Tibial nerve (tissue), 4 donors: ENCODE data around the gene EGFR. TPM values are rescaled to one million over a fixed set of nuclear protein-coding genes. Genes with fewer than 3 reads are reported as not detected.

Source experiments
- DNase-seq, 2 donors: peaks; one replicate each; pipeline ENCODE4 v3.0.0-alpha.2; 2019; ENCODE audit warnings: low spot score in 2 of 2
- H3K27ac ChIP-seq, 4 donors: fragments of 200-600 bp; sonication (generic) in 3 of 4; one replicate each; pipeline ENCODE4 v1.5.1; 2017 to 2019; ENCODE audit warnings: mild to moderate bottlenecking in 1 of 4
- H3K27me3 ChIP-seq, 2 donors: fragments of 200-600 bp; sonication (generic) in 1 of 2; one replicate each; pipeline versions ENCODE4 v1.5.1 to v1.6.0; 2017 to 2019
- H3K36me3 ChIP-seq, 3 donors: fragments of 200-600 bp; sonication (generic); one replicate each; pipeline ENCODE4 v1.5.1; 2018 to 2019
- H3K4me1 ChIP-seq, 4 donors: fragments of 200-600 bp; sonication (generic) in 3 of 4; one replicate each; pipeline ENCODE4 v1.5.1; 2017 to 2019
- H3K4me3 ChIP-seq, 4 donors: fragments of 200-600 bp; sonication (generic) in 3 of 4; one replicate each; pipeline ENCODE4 v1.5.1; 2017 to 2019; ENCODE audit warnings: mild to moderate bottlenecking in 1 of 4, moderate library complexity in 1 of 4
- H3K9me3 ChIP-seq, 4 donors: fragments of 200-600 bp; sonication (generic) in 3 of 4; one replicate each; pipeline ENCODE4 v1.5.1; 2017 to 2019
- CTCF ChIP-seq, 5 experiments: fragments of 200-600 bp in 3 of 5; fragments of 450-650 bp in 2 of 5; sonication (generic) in 3 of 5; IDR thresholded peaks; one replicate each; pipeline ENCODE4 v1.5.1; 2016 to 2019; ENCODE audit warnings: antibody characterized with exemption in 5 of 5, mild to moderate bottlenecking in 3 of 5, moderate library complexity in 2 of 5
- EP300 ChIP-seq, 2 donors: sonication (generic); formaldehyde crosslinking; IDR thresholded peaks; one replicate each; pipeline ENCODE4 v1.6.1; 2017; ENCODE audit warnings: antibody characterized with exemption in 2 of 2, mild to moderate bottlenecking in 1 of 2
- POLR2A ChIP-seq, 2 donors: fragments of 450-650 bp; IDR thresholded peaks; one replicate each; pipeline ENCODE4 v1.6.1; 2017; ENCODE audit warnings: antibody characterized with exemption in 2 of 2, mild to moderate bottlenecking in 2 of 2, moderate library complexity in 2 of 2
- WGBS, 2 donors: methylation state at CpG; one replicate each; pipeline ENCODE4 v1.1.5; 2018; 5-methylcytosine and 5-hydroxymethylcytosine counted together
- total RNA-seq, 4 donors: library from RNA; depleted of rRNA; stranded (reverse); fragments of >200 nt; gene quantifications; one replicate each; pipeline ENCODE4 v1.1.0, GENCODE V29; 2016

EGFR gene
- total RNA-seq, 4 donors from 2014 or later, result 72.3 to 136 (median 127) TPM

- H3K36me3 ChIP-seq, result peaks cover 0 to 30% (median 0%) of the 10 kb centered on the region in 3 donors
- no peak overlapping the region for H3K27ac ChIP-seq
- DNase-seq, result no peak
- H3K9me3 ChIP-seq, result no peaks in the 10 kb centered on the region
- H3K4me3 ChIP-seq, result no peak overlapping the region
- no peaks in the 10 kb centered on the region for H3K27me3 ChIP-seq
- TF ChIP-seq CTCF (IDR thresholded peaks at IDR 0.05), result no peak
- TF ChIP-seq POLR2A (IDR thresholded peaks at IDR 0.05), result no peak
- TF ChIP-seq EP300 (IDR thresholded peaks at IDR 0.05), result no peak
- 86 to 90% methylated on average over 19 of the region's 19 CpGs for WGBS, 2 donors
- H3K4me1 ChIP-seq, result peaks cover 0 to 43% (median 13%) of the 10 kb centered on the region in 4 donors
Measured at GRCh38 chr7:55180963-55181542, 162.2 kb downstream of the EGFR start.

GRCh38 chr7:55181762-55182161, 162.9 kb downstream of the EGFR start:
- H3K27me3 ChIP-seq, result no peaks in the 10 kb centered on the region
- H3K36me3 ChIP-seq, result peaks cover 0 to 30% (median 0%) of the 10 kb centered on the region in 3 donors
- no peaks in the 10 kb centered on the region for H3K9me3 ChIP-seq
- no peak overlapping the region for H3K27ac ChIP-seq
- no peak overlapping the region for H3K4me3 ChIP-seq
- TF ChIP-seq POLR2A (IDR thresholded peaks at IDR 0.05), result no peak
- TF ChIP-seq EP300 (IDR thresholded peaks at IDR 0.05), result no peak
- no peak for TF ChIP-seq CTCF (IDR thresholded peaks at IDR 0.05)
- H3K4me1 ChIP-seq, result peaks cover 0 to 51% (median 13%) of the 10 kb centered on the region in 4 donors
- 91 to 93% methylated on average over 4 of the region's 4 CpGs for WGBS, 2 donors
- no peak for DNase-seq

GRCh38 chr7:55183897-55184296, 165.1 kb downstream of the EGFR start:
- Histone ChIP-seq H3K27ac (no peak overlapping the region), H3K27me3 (no peaks in the 10 kb centered on the region), H3K4me1 (peaks cover 5 to 48% (median 11%) of the 10 kb centered on the region in 4 donors), H3K36me3 (peaks cover 0 to 30% (median 0%) of the 10 kb centered on the region in 3 donors), H3K9me3 (no peaks in the 10 kb centered on the region), H3K4me3 (no peak overlapping the region)
- no peak for DNase-seq
- WGBS, 2 donors, result 84 to 86% methylated on average over 15 of the region's 15 CpGs
- TF ChIP-seq POLR2A (IDR thresholded peaks at IDR 0.05) (no peak), EP300 (IDR thresholded peaks at IDR 0.05) (no peak)

- H3K9me3 ChIP-seq, result no peaks in the 10 kb centered on the region
- WGBS, 2 donors, result 88 to 90% methylated on average over 8 of the region's 8 CpGs
- H3K4me1 ChIP-seq, result peaks cover 5 to 44% (median 11%) of the 10 kb centered on the region in 4 donors
- no peaks in the 10 kb centered on the region for H3K27me3 ChIP-seq
- H3K4me3 ChIP-seq, result no peak overlapping the region
- peak overlapping the region in 2 of 4 donors; percentile 24 to 53 for H3K27ac ChIP-seq
- TF ChIP-seq EP300 (IDR thresholded peaks at IDR 0.05), result no peak
- TF ChIP-seq POLR2A (IDR thresholded peaks at IDR 0.05), result no peak
- no peak for TF ChIP-seq CTCF (IDR thresholded peaks at IDR 0.05)
- peaks cover 0 to 30% (median 0%) of the 10 kb centered on the region in 3 donors for H3K36me3 ChIP-seq
- DNase-seq, result no peak
Measured at GRCh38 chr7:55185321-55185802, 166.5 kb downstream of the EGFR start.

GRCh38 chr7:55185941-55186609, 167.3 kb downstream of the EGFR start:
- TF ChIP-seq EP300 (IDR thresholded peaks at IDR 0.05), result peak in 1 of 2 donors; percentile 13
- no peak for TF ChIP-seq CTCF (IDR thresholded peaks at IDR 0.05)
- no peak overlapping the region for H3K4me3 ChIP-seq
- H3K9me3 ChIP-seq, result no peaks in the 10 kb centered on the region
- no peak for DNase-seq
- H3K36me3 ChIP-seq, result peaks cover 0 to 27% (median 0%) of the 10 kb centered on the region in 3 donors
- peaks cover 5 to 49% (median 11%) of the 10 kb centered on the region in 4 donors for H3K4me1 ChIP-seq
- 78 to 82% methylated on average over 15 of the region's 15 CpGs for WGBS, 2 donors
- no peaks in the 10 kb centered on the region for H3K27me3 ChIP-seq
- peak overlapping the region in 2 of 4 donors; percentile 53 to 86 for H3K27ac ChIP-seq
